GM23248 (cell line): ENCODE data around the gene WDR70.

Experiments used
- EZH2 ChIP-seq: fragments of 200-600 bp; sonication (generic); IDR thresholded peaks from 2 replicates; pipeline ENCODE4 v1.6.1; 2018; ENCODE audit warnings: antibody characterized with exemption, mild to moderate bottlenecking; ENCODE audit not compliant: insufficient read depth, poor library complexity, severe bottlenecking
- EZH2phosphoT487 ChIP-seq: fragments of 200-600 bp; sonication (generic); IDR thresholded peaks from 2 replicates; pipeline ENCODE4 v1.6.1; 2018; ENCODE audit warnings: antibody characterized with exemption, moderate library complexity, mild to moderate bottlenecking, low read depth; ENCODE audit not compliant: insufficient read depth

GRCh38 chr5:37437711-37438110 lies 58.6 kb downstream of the WDR70 start:
- TF ChIP-seq EZH2phosphoT487 = no peak
- TF ChIP-seq EZH2 = no peak
